ENCODE data around the gene WDR41.

DNA sequence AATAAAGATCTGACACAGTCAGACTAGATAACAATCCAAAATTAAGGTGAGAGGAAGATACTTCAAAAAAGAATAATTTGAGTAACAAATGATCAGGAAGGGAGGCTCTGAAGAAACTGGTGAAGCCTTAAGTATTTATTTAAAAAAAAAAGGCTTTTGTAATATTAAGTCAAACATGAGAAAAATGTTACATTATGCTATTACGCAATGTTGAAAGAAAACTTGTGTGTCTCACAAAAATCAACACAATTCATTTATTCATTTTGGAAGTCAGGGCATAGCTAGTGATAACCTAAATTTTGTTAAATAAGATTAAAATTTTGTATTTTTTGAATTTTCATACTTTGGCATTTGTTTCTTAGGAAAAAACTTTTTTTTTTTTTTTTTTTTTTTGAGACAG, 28.2 kb downstream of the WDR41 start:
- TF ChIP-seq, protein P1, sequence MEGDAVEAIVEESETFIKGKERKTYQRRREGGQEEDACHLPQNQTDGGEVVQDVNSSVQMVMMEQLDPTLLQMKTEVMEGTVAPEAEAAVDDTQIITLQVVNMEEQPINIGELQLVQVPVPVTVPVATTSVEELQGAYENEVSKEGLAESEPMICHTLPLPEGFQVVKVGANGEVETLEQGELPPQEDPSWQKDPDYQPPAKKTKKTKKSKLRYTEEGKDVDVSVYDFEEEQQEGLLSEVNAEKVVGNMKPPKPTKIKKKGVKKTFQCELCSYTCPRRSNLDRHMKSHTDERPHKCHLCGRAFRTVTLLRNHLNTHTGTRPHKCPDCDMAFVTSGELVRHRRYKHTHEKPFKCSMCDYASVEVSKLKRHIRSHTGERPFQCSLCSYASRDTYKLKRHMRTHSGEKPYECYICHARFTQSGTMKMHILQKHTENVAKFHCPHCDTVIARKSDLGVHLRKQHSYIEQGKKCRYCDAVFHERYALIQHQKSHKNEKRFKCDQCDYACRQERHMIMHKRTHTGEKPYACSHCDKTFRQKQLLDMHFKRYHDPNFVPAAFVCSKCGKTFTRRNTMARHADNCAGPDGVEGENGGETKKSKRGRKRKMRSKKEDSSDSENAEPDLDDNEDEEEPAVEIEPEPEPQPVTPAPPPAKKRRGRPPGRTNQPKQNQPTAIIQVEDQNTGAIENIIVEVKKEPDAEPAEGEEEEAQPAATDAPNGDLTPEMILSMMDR (IDR thresholded peaks at IDR 0.05) = no peak
- TF ChIP-seq ZFX (IDR thresholded peaks at IDR 0.05; ENCODE audit: borderline replicate concordance) = no peak

Data from 22Rv1 (cell line).